ENCODE measurements around the gene GJD2.

Gene GJD2

GRCh38 chr15:34754674-34755418 lies at the start of gene GJD2:
Gene GJD2 (minus strand): TSS chr15:34754998. CDS start chr15:34754488, 510 bp downstream.
- no peak for DNase-seq

GRCh38 chr15:34804113-34804512 lies 49.3 kb upstream of the GJD2 start:
- DNase-seq = no peak

DNA sequence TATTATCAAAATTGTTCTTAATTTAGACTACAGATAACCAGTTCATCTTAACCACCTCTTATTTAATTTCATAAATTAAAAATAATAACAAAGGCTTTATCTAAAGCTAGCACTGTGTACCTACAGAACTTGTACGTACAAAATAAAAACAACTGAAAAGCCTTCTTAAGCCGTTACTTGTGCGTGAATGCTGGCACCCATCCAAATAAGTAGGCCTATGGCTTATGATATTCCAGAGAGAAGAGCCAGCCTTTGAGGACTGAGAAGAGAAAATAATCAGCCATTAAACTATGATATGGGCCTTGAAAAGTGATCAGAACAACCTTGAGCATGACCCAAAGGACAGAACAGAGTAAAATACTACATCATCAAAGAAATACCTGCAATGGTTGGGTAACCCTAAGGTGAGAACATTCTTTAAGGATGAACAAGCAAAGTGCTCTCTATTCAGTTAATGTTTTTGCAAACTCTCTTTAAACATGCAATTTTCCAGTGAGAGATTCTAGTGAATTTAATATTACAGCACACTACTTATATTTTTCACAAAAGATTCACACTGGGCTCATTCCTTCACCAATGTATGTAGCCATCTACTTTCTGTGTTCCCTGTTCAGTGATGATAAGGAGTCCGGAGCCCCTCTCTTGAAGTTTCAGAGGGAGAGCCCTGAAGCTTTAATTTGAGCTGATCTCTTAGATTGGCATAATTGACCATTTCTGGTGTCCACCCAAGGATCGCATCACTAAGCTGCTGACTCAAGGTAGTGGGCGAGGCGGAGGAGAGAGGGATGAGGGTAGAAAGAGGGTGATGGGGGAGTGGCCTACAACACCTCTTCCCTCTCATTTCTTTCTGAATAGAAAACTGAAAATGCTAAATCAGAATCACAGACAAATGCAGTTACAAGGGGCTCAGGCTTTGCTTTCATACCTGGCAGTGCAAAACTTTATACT lies 48.3 kb upstream of the GJD2 start:
- no peak for DNase-seq

DNA sequence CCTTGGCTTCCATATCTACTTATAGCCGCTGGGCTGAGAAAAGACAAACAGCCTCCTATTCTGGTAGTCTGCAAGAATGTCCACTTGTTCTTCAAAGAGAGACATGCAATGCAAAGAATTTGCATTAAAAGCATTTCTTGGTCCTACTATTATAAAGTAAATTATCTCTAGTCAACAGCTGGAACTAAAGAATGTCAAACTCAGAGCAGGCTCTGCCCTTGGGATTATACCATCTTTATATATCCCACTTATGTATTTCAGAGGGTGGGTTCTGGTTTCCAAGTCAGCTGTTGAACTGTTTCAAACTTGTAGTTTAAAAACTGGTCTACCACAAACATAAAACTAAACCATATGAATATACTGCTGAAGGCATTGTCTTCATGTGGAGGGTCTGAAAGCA lies 47.6 kb upstream of the GJD2 start:
- no peak for DNase-seq

DNA sequence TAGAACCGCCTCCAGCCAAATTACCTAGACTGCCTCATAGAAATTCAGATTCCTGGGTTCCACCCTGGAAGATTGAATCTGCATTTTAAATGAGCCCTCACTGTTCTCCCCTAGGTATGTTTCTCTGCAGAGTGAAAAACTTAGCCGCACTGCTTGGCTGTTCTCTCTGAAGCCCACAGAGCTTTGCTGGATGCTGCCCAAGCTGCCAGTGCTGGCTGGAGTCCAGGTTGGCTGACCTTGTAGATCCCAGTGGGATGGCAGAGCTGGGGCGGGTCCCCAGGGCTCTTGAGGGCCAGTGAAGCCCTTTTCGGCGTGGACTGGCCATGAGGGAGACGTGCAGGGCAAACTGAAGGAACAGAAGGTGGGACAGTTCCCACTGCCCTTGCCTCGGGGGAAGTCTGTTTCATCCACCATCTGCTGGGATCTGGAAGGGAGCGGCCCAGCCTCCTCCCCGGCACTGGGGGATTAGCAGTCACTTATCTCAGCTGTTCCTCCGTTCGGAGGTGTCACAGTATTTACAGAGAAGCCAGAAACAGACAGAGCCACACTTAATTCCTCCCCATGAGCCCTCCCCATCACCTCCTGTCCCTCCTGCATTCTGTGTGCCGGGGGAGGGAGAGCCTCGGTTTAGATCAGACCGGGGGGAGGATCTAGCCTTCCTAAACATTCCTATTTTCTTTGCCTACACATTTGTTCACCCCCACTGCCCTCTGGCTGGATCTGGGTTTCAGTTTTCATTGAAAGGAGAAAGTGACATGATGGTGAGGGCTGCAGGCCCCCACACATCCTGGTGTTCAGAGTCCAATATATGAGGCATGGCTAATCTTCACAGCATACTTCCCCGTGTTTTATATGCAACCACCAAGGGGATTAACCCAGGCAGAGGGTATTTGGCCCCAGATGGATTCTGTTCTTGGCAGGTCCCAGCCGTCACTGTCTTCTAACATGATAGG lies 44.6 kb upstream of the GJD2 start:
- no peak for DNase-seq

- no peak for DNase-seq
Observed at GRCh38 chr15:34796847-34797435, 42.1 kb upstream of the GJD2 start.

DNA sequence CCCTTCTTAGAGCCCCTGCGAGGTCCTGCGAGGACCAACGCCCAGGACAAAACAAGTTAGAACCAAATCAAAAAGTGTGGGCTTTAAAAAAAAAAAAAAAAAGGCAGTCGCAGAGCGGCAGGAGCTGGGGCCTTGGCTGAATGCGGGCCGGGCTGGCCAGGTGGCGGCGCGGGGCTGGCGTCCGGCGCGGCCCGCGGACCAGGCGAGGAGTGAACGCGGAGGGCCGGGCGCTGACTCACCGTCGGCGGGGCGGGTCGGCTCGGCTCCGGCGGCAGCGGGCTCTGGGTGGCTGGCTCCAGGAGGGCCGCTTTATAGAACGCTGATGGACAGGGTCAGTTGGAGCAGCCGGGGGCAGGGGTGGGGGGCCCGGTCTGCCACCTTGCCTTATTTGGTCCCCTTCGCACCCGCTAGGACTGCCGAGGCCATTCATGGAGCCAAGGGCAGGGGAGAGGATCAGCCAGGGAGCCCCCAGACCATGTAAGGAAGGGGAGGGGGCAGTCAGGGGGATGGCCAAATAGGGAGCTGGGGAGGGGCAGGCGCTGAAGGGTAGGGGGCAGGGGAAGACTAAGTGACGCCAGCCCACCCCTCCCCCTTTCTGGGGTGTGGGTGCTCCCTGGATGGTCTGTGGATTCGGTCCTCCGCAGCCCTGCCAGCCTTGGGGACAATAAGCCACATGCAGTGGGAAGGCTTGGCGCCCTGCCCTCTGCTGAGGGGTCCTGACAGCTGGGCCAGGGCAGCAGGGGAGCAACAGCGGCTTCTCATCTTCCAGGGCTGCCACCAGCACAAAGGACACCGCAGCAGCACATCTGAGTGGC lies 40.7 kb upstream of the GJD2 start, which contains the start of gene ACTC1:
Gene ACTC1 (minus strand): TSS at position 283 of the 815 bp plus-strand sequence. CDS start 741 bp downstream, outside the sequence.
- DNase-seq = no peak

DNA sequence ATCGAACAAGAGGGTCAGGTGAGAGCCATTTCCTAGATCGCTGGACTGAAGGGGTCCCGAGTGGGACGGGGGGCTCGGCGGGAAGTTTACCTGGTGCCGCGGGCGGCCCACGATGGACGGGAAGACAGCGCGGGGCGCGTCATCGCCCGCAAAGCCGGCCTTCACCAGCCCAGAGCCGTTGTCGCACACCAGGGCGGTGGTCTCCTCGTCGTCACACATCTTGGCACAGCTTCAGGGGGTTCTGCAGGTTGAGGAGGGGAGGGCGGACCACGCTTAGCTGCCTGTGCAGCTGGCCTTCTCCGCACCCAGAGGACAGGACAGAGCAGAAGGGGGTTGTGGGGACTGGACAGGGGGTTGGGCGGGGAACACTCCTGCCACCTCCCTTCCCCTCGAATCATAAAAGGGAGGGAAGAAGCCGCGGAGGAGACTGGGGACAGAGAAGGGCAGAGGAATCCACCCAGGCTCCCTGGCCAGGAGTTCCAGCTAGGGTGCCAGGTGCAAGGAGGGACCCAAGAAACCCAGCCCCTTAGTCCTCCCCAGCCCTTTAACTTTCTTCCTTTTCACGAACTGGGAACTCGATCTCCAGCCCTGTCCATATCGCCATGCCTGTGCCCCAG lies 39.9 kb upstream of the GJD2 start:
- no peak for DNase-seq

GRCh38 chr15:34793901-34794300 lies 39.1 kb upstream of the GJD2 start:
- no peak for DNase-seq

DNA sequence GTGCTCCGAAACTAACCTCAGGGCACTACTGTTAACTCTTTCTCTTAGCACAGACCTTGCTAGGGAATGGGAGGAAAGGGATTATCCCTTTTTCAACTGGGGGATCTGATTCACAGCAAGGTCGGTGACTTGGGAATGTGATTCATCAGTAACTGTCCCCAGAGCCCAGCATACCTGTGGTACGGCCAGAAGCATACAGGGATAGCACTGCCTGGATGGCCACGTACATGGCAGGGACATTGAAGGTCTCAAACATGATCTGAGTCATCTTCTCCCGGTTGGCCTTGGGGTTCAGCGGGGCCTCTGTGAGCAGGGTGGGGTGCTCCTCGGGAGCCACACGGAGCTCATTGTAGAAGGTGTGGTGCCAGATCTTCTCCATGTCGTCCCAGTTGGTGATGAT lies 38.3 kb upstream of the GJD2 start:
- DNase-seq = no peak

DNA sequence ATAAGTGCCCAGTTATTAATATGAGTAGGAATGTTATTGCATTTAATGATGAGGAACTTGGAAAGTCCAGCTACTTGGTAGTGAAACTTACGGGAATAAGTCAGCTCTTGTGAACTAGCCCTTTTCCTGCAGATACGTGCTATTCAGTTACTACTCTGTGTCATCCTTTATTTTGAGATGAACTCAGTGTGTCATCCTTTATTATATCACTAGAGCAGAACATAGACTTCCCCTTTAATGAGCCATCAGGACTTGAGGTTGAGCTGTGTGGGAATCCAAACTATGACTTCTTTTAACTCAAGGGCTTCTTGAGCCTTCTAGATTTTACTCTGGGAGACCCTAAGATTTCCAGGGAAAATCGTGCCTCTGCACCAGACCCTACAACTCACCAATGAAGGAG lies 36.9 kb upstream of the GJD2 start:
- no peak for DNase-seq

DNA sequence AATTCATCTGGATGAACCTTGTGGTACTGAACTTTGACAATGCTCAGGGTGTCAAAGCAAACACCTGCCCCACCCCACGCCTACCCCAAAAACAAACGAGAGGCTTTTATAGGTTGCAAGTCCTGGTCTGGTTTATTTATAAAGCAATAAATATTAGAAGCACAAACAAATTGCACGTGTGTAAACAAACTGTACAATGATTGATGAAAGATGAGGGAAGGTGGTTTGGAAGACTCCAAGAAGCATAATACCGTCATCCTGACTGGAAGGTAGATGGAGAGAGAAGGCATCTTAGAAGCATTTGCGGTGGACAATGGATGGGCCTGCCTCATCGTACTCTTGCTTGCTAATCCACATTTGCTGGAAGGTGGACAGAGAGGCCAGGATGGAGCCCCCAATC lies 35.3 kb upstream of the GJD2 start:
- DNase-seq = no peak

GRCh38 chr15:34789326-34789725 lies 34.5 kb upstream of the GJD2 start:
- no peak for DNase-seq

GRCh38 chr15:34786206-34786605 lies 31.4 kb upstream of the GJD2 start:
- no peak for DNase-seq

DNA sequence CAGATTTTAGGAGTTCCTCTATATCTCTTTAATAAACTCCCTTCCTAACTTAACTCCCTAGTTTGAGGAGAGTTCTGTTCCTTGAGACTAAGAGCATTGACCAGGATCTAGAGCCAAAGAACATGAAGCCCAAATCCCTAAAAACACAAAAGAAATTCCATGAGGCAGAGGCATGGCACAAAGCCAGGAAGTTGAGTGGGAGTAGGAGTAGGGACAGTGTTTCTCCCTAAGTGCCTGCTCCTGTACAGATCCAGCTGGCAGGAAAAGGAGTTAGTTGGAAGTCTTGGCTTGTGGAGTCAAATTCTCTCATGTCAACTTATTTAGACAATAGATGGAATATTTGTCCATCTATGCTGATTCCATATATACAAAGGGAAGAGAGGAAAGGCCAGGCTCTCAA lies 29.2 kb upstream of the GJD2 start:
- no peak for DNase-seq

DNA sequence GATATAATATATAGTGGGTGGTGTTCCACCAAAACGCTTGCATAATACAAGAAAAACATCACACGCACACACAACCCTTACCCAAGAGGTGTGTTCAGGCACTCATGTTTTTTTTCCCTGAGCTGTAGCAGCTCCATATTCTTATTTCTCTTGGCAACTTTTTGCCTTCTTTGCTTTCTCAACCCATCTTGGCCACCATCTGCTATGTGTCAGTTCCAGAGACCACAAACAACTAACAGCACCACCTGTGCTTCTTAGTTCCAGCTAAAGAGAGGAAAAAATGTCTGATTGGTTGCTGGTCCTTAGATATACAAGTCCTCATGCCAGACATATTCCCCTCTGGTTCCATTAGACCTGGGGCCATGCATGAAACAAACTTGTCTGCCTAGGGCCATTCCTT lies 28.6 kb upstream of the GJD2 start:
- DNase-seq = no peak

DNA sequence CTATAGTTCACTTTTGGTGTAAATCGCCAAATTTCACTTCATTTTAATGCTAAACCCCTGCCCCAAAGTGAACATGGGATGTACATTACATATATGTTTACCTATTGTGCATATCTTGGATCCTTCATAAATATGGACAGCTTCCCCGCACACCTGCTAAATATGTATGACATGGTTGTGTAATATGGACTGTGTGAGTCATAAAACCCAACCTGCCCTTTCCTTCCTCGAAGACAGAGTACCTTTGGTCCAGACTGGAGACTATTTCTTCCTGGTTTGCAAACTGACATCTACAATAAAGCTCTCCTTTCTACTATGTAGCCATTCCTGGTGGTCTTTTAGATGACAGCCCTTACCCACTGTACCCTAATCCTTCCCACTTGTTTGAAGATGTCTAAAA lies 28.1 kb upstream of the GJD2 start:
- DNase-seq = no peak

DNA sequence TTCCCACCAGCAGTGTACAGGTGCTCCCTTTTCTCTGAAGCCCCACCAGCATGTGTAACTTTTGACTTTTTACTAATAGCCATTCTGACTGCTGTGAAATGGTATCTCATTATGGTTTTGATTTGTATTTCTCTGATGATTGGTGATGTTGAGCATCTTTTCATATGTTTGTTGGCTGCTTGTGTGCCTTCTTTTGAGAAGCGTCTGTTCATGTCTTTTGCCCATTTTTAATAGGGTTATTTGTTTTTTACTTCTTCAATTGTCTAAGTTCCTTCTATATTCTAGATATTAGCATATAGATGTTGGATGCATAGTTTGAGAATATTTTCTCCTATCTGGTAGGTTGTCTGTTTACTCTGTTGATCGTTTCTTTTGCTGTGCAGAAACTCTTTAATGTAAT lies 25.9 kb upstream of the GJD2 start:
- DNase-seq = no peak

GRCh38 chr15:34776606-34777105 lies 21.9 kb upstream of the GJD2 start:
- no peak for DNase-seq

GRCh38 chr15:34773917-34774316 lies 19.1 kb upstream of the GJD2 start:
- DNase-seq = no peak

DNA sequence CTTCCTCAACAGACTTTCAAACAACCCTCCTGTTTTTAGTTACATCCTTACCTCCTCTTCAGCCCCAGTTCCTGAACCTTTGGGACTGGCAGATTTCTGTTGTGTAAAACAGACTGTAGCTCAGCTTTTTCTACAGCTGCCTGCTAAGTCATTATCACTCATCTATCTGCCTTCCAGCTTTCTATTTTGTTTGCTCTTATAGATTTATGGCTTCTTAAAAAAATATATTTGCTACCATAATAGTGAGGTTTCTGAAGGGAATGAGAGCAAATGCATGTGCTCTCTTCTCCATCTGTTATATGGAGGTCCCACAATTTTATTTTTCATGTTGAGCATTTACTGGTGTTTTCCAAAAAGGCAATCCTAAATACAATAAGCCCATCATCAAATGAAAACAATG lies 18.2 kb upstream of the GJD2 start:
- no peak for DNase-seq

All from activated CD4-positive, alpha-beta T cell treated with anti-CD3 and anti-CD28 coated beads, Interleukin-2, amount 50 U/mL, for 1 hour (primary cell).